Measurements from ENCODE around the gene SLF1.

DNA sequence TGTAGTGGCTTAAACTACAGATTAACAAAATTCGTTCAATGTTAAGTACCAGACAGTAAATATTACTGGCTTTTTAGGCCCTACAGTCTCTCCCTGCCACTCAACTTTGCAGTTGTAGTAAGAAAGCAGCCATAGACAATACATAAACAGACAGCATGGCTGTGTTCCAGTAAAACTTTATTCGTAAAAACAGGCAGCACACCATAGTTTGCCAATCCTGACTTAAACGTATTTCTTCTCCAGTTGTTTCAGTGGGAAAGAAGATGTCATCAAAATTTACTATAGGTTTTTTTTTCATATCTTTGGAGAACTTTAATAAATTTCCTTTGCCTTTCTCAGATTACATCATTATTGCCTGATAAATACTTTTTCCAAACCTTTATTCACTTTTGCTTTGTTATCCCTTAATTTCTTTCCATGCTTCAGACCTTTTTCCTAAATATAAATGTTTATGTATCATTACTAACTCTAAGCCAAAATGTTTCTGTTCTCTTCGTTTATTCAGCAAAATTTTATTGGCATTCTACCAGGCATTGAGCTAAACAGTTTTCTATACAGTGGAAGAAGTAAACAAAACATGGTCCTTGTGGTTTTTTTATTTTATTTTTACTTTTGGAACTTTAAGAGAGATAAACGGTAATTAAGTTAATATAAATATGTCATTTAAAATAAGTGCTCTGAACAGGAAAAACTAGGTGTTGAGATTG is 64.5 kb downstream of the SLF1 start:
- TF ChIP-seq POLR2A (IDR thresholded peaks at IDR 0.05; ENCODE audit: low read length) (no peak), GATA1 (IDR thresholded peaks at IDR 0.05; ENCODE audit: low read depth, low read length) (no peak)

Measured in erythroblast (primary cell).